GM18520 (cell line): Measurements from ENCODE around the gene IL34.

Experiments
- ATAC-seq: cut with Tn5 transposase; IDR thresholded peaks from one replicate; pipeline ENCODE4 v1.9.1; 2021; ENCODE audit not compliant: unreplicated experiment

The IL34 gene

GRCh38 chr16:70676675-70677498 is 30.5 kb downstream of the IL34 start:
- ATAC-seq, result no peak

- no peak for ATAC-seq
These were observed 31.3 kb downstream of the IL34 start for GRCh38 chr16:70677499-70678120.

DNA sequence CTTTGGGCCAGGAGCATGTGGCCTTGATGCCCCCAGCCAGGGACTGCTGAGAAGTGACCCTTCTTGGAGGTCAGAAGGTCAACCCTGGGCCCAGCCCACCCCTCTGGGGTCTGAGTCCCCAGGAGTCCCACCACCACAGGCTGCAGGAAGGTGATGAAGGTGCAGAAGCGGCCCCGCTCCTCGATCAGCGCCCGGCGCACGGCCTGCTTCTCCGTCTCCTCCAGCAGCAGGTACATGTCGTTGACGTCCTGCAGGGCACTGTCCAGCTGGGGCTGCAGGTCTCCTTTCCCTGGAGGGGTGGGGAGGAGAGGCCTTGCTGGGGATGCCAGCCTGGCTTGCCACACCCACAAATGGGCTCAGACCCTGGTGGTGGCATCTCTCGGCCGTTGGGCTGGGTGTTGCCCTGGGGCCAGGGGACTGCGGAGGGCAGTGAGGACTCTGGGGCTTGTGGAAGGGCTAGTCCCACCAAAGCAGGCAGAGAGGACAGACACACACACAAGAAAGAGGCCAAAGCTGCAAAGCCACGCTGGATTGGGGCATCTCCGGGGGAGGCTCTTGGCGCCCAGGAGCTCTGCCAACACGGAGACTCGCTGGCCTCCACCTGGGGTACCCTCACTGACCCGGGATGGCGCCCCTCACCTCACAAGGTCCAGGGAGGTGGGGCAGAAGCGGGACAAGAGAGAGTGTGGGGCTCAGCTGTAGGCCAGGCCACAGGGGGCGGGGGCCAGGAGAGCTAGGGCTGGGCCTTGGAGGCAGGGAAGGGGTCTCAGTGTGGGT is 31.9 kb downstream of the IL34 start:
- no peak for ATAC-seq

GRCh38 chr16:70678898-70679670 is 32.7 kb downstream of the IL34 start:
- no peak for ATAC-seq

GRCh38 chr16:70679671-70680494 is 33.5 kb downstream of the IL34 start:
- ATAC-seq, result no peak

GRCh38 chr16:70680495-70681381 is 34.4 kb downstream of the IL34 start:
- ATAC-seq, result no peak

GRCh38 chr16:70681382-70682238 is 35.3 kb downstream of the IL34 start:
- ATAC-seq, result no peak

GRCh38 chr16:70682239-70683145 is 36.1 kb downstream of the IL34 start:
- ATAC-seq, result no peak

DNA sequence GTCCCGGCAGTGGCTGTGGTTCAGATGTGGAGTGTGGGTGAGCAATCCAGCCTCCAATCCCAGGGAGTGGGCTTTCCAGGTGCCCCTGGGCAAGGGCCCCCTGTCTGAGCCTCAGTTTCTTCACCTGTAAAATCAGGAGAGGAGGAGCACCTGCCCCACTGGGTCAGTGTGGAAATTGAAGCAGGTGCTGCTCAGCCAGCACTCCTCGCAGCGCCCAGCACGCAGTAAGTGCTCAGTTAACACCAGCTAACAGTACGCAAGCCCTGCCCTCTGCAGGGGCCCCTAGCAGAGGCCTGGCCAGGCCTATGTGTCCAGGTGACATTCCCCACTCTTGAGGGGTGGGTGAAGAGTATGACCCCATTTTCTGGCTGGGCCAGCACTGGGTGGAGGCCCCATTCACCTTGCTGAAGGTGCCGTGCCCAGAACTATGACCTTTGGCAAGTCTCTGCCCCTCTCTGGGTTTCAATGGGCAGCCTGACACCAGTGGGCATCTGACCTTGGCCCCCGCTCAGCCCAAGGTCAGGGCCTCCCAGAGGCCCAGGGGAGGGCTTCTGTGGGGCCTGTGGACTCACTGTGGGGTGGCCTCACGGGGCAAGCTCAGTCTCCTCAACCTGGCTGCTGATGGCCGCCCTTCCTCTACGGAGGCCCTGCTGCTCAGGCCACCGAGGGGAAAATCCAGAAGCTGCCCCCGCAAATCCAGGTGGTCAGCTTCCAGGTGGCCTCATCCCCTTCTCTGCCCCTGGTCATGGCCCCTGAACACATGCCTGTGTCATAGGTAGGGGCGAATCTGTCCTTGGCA is 37.0 kb downstream of the IL34 start:
- no peak for ATAC-seq

DNA sequence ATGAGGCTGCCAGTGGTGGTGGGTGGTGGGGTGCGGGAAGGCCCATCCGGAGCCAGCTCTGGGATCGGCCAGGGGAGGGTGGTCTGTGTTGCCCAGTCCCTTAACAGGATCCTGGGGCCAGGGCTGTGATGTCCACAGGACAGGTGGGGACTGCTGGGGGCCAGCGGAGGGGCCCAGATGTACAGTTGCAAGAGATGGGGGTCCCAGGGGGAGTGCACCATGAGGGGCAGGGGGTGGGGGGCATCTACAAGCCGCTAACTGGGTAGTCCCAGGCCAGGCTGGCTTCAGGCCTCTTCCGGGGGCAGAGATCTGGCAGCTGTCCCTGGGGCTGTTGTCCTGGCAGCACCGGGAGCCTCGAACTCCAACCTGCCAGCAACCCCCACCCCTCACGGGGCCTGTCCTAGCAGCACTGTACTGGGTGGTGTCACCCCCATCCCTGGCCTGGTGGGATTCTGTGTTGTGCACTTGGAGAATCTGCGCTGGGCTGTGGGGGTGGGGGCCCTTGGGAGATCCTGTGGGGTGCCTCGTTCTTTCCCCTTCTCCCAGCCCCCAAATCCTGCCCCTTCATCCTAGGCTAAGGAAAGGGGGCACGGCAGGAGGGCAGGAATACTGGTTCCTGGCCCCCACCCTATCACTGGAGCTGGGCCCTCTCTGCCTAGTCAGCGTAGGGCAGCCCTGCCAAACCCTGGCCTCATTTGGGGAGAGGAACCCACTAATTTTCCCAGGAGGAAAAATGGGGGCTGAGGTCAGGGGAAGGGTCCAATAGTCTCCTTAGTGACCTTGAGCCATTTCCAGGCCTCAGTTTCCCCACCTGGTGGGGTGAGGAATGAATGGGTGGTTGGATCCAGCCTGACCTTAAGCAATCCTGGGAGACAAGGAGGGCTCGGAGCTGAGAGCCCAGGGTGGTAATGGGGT is 38.0 kb downstream of the IL34 start:
- no peak for ATAC-seq

DNA sequence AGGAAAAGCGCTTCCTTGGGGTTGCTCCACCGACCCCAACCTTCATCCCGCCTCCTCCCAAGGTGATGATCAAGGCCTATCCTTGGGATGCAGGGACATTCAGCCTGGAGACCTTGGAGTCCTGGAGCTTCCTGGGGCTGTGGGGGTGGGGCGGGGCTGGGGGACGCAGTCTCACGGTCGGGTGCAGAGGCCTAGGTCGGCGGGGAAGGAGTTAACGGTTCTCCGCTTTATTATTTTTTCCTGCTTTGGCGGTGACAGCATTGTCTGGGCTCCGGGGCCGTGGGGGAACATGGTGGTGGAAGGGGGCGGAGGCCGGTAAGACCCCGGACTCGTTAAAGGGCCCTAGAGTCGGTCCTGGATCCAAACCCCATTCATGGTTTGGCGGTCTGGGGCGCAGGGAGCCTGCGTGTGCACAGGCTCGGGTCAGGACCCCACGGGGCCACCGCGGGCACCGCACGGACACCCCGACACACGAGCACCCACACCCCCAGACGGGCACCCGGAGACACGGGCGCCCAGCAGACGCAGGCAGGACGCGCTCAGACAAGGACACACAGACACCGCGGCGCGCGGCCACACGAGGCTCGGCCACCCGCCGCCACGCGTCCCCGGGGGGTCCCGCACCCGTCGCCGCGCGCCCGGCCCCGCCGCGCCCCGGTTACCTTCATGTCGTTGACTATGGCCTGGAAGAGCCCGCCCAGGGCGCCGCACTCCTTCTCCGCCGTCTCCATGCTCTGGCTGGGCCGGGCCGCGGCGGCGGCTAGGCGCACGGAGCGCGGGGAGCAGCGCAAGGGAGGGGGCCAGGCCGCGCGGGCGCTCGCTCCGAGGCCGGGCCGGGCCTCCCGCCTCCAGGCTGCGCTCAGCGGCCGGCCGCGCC is 38.9 kb downstream of the IL34 start:
- ATAC-seq, result no peak

DNA sequence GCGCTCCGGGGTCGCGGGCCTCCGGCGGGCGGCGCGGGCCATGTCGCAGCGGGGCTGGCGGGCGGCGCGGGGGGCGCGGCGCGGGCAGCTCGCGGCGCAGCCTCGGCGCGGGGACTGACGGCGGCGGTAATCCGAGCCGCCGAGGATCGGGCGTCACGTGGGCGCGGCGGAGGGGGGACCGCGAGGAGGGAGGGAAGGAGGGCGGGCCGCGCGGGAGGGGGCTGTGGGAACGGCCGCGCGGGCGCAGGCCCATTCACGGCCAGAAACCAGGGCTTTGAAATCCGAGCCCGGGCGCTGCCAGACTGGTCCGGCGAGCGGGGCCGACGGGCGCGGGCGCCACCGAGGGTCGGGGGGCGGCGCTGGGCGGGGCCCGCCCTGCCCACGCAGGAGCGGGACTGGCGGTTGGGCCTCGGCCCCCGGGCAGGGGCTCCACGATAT is 39.6 kb downstream of the IL34 start, which contains the start of gene MTSS2:
TSS of gene MTSS2 (minus strand) at position 116 of the 438 bp plus-strand sequence. CDS start 262 bp downstream, outside the sequence.
- ATAC-seq, result no peak

GRCh38 chr16:70686376-70687101 is 40.2 kb downstream of the IL34 start:
- no peak for ATAC-seq

- ATAC-seq, result no peak
These were observed 40.7 kb downstream of the IL34 start for GRCh38 chr16:70687102-70687511.
